Tibial nerve (tissue), 4 donors: Measurements from ENCODE around the gene ZNF281. TPM values are rescaled to one million over a fixed set of nuclear protein-coding genes. Genes with fewer than 3 reads are reported as not detected.

Source experiments
- DNase-seq, 2 donors: peaks; one replicate each; pipeline ENCODE4 v3.0.0-alpha.2; 2019; ENCODE audit warnings: low spot score in 2 of 2
- H3K27ac ChIP-seq, 4 donors: fragments of 200-600 bp; sonication (generic) in 3 of 4; one replicate each; pipeline ENCODE4 v1.5.1; 2017 to 2019; ENCODE audit warnings: mild to moderate bottlenecking in 1 of 4
- H3K27me3 ChIP-seq, 2 donors: fragments of 200-600 bp; sonication (generic) in 1 of 2; one replicate each; pipeline versions ENCODE4 v1.5.1 to v1.6.0; 2017 to 2019
- H3K36me3 ChIP-seq, 3 donors: fragments of 200-600 bp; sonication (generic); one replicate each; pipeline ENCODE4 v1.5.1; 2018 to 2019
- H3K4me1 ChIP-seq, 4 donors: fragments of 200-600 bp; sonication (generic) in 3 of 4; one replicate each; pipeline ENCODE4 v1.5.1; 2017 to 2019
- H3K4me3 ChIP-seq, 4 donors: fragments of 200-600 bp; sonication (generic) in 3 of 4; one replicate each; pipeline ENCODE4 v1.5.1; 2017 to 2019; ENCODE audit warnings: mild to moderate bottlenecking in 1 of 4, moderate library complexity in 1 of 4
- H3K9me3 ChIP-seq, 4 donors: fragments of 200-600 bp; sonication (generic) in 3 of 4; one replicate each; pipeline ENCODE4 v1.5.1; 2017 to 2019
- EP300 ChIP-seq, 2 donors: sonication (generic); formaldehyde crosslinking; IDR thresholded peaks; one replicate each; pipeline ENCODE4 v1.6.1; 2017; ENCODE audit warnings: antibody characterized with exemption in 2 of 2, mild to moderate bottlenecking in 1 of 2
- POLR2A ChIP-seq, 2 donors: fragments of 450-650 bp; IDR thresholded peaks; one replicate each; pipeline ENCODE4 v1.6.1; 2017; ENCODE audit warnings: antibody characterized with exemption in 2 of 2, mild to moderate bottlenecking in 2 of 2, moderate library complexity in 2 of 2
- WGBS, 2 donors: methylation state at CpG; one replicate each; pipeline ENCODE4 v1.1.5; 2018; 5-methylcytosine and 5-hydroxymethylcytosine counted together
- total RNA-seq, 4 donors: library from RNA; depleted of rRNA; stranded (reverse); fragments of >200 nt; gene quantifications; one replicate each; pipeline ENCODE4 v1.1.0, GENCODE V29; 2016
- TF ChIP-seq, protein P1 (sequence below), 5 experiments: fragments of 200-600 bp in 3 of 5; fragments of 450-650 bp in 2 of 5; sonication (generic) in 3 of 5; IDR thresholded peaks; one replicate each; pipeline ENCODE4 v1.5.1; 2016 to 2019; ENCODE audit warnings: antibody characterized with exemption in 5 of 5, mild to moderate bottlenecking in 3 of 5, moderate library complexity in 2 of 5

The ZNF281 gene
- total RNA-seq, 4 donors from 2014 or later = 8.0 to 12.9 (median 8.9) TPM

DNA sequence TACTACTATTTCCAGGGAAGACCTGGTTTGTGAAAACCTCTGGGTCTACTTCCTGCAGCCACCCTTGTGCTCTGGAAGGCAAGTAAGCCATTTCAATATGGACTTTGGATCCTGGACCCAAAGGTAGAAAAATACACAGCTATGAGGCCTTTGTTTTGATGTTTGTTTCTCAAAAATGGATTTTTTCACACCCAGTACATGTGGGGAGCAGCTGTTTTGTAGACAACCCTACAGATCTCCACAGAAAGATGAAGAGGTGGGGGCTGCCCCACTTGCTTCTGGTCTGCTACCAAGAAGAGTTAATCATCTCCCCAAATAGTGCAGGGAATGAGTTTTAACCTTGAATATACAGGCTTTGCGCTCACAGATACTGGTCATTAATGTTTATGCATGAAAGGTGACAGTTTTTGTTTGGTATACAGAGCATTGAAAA lies 29.2 kb downstream of the ZNF281 start:
- 93 to 100% methylated on average over 1 of the region's 1 CpG for WGBS, 2 donors
- no peak overlapping the region for H3K27ac ChIP-seq
- no peak for DNase-seq
- no peaks in the 10 kb centered on the region for H3K27me3 ChIP-seq
- no peaks in the 10 kb centered on the region for H3K36me3 ChIP-seq
- H3K4me1 ChIP-seq = no peaks in the 10 kb centered on the region
- H3K9me3 ChIP-seq = no peaks in the 10 kb centered on the region
- TF ChIP-seq EP300 (IDR thresholded peaks at IDR 0.05) (no peak), POLR2A (IDR thresholded peaks at IDR 0.05) (no peak)
- TF ChIP-seq, protein P1, sequence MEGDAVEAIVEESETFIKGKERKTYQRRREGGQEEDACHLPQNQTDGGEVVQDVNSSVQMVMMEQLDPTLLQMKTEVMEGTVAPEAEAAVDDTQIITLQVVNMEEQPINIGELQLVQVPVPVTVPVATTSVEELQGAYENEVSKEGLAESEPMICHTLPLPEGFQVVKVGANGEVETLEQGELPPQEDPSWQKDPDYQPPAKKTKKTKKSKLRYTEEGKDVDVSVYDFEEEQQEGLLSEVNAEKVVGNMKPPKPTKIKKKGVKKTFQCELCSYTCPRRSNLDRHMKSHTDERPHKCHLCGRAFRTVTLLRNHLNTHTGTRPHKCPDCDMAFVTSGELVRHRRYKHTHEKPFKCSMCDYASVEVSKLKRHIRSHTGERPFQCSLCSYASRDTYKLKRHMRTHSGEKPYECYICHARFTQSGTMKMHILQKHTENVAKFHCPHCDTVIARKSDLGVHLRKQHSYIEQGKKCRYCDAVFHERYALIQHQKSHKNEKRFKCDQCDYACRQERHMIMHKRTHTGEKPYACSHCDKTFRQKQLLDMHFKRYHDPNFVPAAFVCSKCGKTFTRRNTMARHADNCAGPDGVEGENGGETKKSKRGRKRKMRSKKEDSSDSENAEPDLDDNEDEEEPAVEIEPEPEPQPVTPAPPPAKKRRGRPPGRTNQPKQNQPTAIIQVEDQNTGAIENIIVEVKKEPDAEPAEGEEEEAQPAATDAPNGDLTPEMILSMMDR (IDR thresholded peaks at IDR 0.05) = no peak
- H3K4me3 ChIP-seq = no peak overlapping the region

DNA sequence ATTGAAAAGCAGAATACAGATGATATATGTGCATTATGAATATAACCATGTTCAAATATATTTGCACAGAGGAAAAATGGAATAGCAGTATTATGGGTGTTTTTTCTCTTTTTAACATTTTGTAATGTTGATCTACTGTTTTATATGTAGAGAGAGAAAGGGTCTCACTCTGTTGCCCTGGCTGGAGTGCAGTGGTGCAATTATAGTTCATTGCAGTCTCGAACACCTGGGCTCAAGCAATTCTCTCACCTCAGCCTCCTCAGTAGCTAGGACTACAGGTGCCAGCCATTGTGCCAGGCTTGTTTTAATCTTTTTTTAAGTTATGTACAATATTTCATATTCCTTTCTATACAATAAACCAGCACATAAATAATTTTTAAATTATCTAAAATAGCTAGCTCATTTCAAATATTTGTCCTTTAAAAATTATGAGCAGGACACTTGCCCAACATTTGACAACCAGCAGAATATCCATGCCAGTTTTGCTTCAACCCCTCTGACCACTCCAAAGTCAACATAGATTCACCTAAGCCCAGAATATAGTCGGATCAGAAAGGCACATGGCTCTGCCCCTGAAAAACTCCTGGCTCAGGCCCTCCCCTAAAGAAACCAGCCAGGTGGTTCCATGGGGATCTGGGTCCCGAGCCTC lies 29.8 kb downstream of the ZNF281 start:
- Histone ChIP-seq H3K4me1 (no peaks in the 10 kb centered on the region), H3K4me3 (no peak overlapping the region), H3K27ac (no peak overlapping the region), H3K9me3 (no peaks in the 10 kb centered on the region), H3K27me3 (no peaks in the 10 kb centered on the region), H3K36me3 (no peaks in the 10 kb centered on the region)
- DNase-seq = no peak
- TF ChIP-seq, protein P1 (IDR thresholded peaks at IDR 0.05) = no peak
- no peak for TF ChIP-seq EP300 (IDR thresholded peaks at IDR 0.05)
- no peak for TF ChIP-seq POLR2A (IDR thresholded peaks at IDR 0.05)
- WGBS, 2 donors = 91 to 93% methylated on average over 3 of the region's 3 CpGs

DNA sequence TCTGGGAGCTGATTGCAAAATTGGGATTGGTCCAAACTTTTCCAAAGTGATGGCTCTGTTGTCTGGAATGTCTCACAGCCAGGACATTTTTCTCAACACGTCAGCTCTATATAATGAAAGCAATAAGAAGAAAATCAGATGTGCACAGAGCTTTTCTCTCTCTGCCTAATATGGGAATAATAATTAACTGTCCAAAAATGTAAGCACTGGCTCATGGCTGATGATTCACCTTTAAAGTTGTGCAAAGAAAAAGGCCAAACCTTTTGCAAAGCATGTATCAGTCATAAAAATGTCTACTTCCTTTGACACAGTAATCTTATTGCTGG lies 30.4 kb downstream of the ZNF281 start:
- no peak overlapping the region for H3K27ac ChIP-seq
- H3K4me1 ChIP-seq = peaks cover 0 to 5% (median 0%) of the 10 kb centered on the region in 4 donors
- no peak for DNase-seq
- H3K27me3 ChIP-seq = no peaks in the 10 kb centered on the region
- 27% methylated on average over 1 of the region's 1 CpG for WGBS, 2 donors
- no peaks in the 10 kb centered on the region for H3K9me3 ChIP-seq
- TF ChIP-seq, protein P1 (IDR thresholded peaks at IDR 0.05) = no peak
- TF ChIP-seq EP300 (IDR thresholded peaks at IDR 0.05) (no peak), POLR2A (IDR thresholded peaks at IDR 0.05) (no peak)
- H3K36me3 ChIP-seq = no peaks in the 10 kb centered on the region
- H3K4me3 ChIP-seq = no peak overlapping the region

DNA sequence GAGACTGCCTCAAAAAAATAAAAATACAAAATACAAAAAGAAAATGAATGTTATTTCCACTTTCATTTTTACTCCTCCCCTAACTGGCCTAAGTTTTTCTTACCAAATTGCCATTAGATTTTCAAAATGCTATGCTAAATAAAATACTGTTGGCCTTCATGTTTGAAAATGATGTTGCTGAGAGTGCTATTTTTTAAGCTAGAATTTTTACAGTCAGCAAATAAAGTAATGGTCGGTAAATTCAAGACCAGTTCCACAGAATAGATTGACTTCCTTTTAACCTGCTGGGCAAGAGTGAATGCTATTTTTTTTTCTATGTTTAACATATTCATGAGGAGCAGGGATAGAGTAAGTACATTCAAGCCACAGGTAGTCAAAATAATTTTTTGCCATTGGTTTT lies 31.7 kb downstream of the ZNF281 start:
- WGBS, 2 donors = 73 to 81% methylated on average over 1 of the region's 1 CpG
- TF ChIP-seq EP300 (IDR thresholded peaks at IDR 0.05) (no peak), POLR2A (IDR thresholded peaks at IDR 0.05) (no peak)
- TF ChIP-seq, protein P1 (IDR thresholded peaks at IDR 0.05) = no peak
- H3K4me3 ChIP-seq = no peak overlapping the region
- H3K27me3 ChIP-seq = no peaks in the 10 kb centered on the region
- no peak for DNase-seq
- no peaks in the 10 kb centered on the region for H3K9me3 ChIP-seq
- H3K27ac ChIP-seq = no peak overlapping the region
- H3K36me3 ChIP-seq = no peaks in the 10 kb centered on the region
- peaks cover 0 to 10% (median 0%) of the 10 kb centered on the region in 4 donors for H3K4me1 ChIP-seq

DNA sequence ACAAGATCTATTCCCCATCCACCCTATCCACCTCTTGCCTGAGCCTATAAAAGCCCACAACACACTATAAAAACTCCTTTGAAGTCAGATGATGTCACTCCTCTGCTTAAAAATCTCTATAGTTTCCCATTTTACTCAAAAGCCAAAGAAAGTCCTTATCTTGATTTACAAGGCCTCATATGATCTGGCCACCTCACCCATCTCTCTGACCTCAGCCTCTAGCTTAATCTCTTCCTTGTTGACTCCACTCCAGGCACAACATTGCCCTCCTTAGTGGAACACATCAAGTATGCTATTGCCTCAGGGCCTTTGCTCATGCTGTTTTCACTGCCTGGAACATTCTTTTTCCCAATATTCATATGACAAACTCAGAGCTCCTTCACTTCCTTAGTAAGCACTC lies 33.3 kb downstream of the ZNF281 start:
- Histone ChIP-seq H3K36me3 (no peaks in the 10 kb centered on the region), H3K4me1 (peaks cover 0 to 16% (median 0%) of the 10 kb centered on the region in 4 donors), H3K9me3 (no peaks in the 10 kb centered on the region), H3K4me3 (no peak overlapping the region), H3K27ac (no peak overlapping the region), H3K27me3 (no peaks in the 10 kb centered on the region)
- TF ChIP-seq EP300 (IDR thresholded peaks at IDR 0.05) (no peak), POLR2A (IDR thresholded peaks at IDR 0.05) (no peak)
- TF ChIP-seq, protein P1 (IDR thresholded peaks at IDR 0.05) = no peak
- DNase-seq = no peak
